Left renal cortex interstitium (tissue), 4 donors: ENCODE results near the gene PLEKHA4. TPM values are rescaled to one million over a fixed set of nuclear protein-coding genes. Genes with fewer than 3 reads are reported as not detected.
A peak's percentile ranks its signal among the peaks of the same experiment; 100 is the strongest.
"Not testable (repeated sequence)": the region's sequence is repeated elsewhere in the genome, so short reads cannot be mapped to it uniquely, and the experiment has no call there.

Experiments
- DNase-seq, 4 donors: peaks; one replicate each; pipeline ENCODE4 v3.0.0-alpha.2; 2013; ENCODE audit warnings: low read depth in 4 of 4, low spot score in 2 of 4, missing footprints in 1 of 4
- polyA plus RNA-seq, 4 donors: library from polyadenylated mRNA; unstranded; fragments of 120-200 nt; gene quantifications; one replicate each; pipeline ENCODE4 v1.2.1, GENCODE V29; 2013; ENCODE audit not compliant: insufficient read length in 4 of 4

Gene PLEKHA4
- 10 to 100 TPM; 17.9 to 33.8 (median 27.1) TPM for polyA plus RNA-seq

- no peak for DNase-seq
Measured at GRCh38 chr19:48868114-48868886, at the start of gene PLEKHA4. TSS of gene PLEKHA4 (minus strand) at chr19:48868617. CDS start at chr19:48867620, 997 bp downstream.

- no peak for DNase-seq
Measured at GRCh38 chr19:48918071-48918470, 49.7 kb upstream of the PLEKHA4 start.

- no peak for DNase-seq
Measured at GRCh38 chr19:48915757-48916156, 47.3 kb upstream of the PLEKHA4 start.

GRCh38 chr19:48914181-48914580, 45.8 kb upstream of the PLEKHA4 start:
- no peak for DNase-seq

GRCh38 chr19:48913114-48913889, 44.9 kb upstream of the PLEKHA4 start:
- DNase-seq: no peak

GRCh38 chr19:48910803-48911202, 42.4 kb upstream of the PLEKHA4 start:
- no peak for DNase-seq

GRCh38 chr19:48909424-48910077, 41.1 kb upstream of the PLEKHA4 start:
- not testable (repeated sequence) for DNase-seq

GRCh38 chr19:48907671-48908070, 39.3 kb upstream of the PLEKHA4 start:
- no peak for DNase-seq

- DNase-seq: no peak
Measured at GRCh38 chr19:48906324-48906723, 37.9 kb upstream of the PLEKHA4 start.

- DNase-seq: no peak
Measured at GRCh38 chr19:48905664-48906063, 37.2 kb upstream of the PLEKHA4 start.

- not testable (repeated sequence) for DNase-seq
Measured at GRCh38 chr19:48903788-48904187, 35.4 kb upstream of the PLEKHA4 start.

- DNase-seq: not testable (repeated sequence)
Measured at GRCh38 chr19:48902291-48902690, 33.9 kb upstream of the PLEKHA4 start.

- no peak for DNase-seq
Measured at GRCh38 chr19:48900477-48901406, 32.3 kb upstream of the PLEKHA4 start.

GRCh38 chr19:48899781-48900476, 31.5 kb upstream of the PLEKHA4 start, which contains the start of gene NUCB1:
TSS of gene NUCB1 (plus strand) at chr19:48900312. CDS start at chr19:48900797, 485 bp downstream.
- peak; percentile 95 to 99 (median 98) for DNase-seq

GRCh38 chr19:48899386-48899749, 31.0 kb upstream of the PLEKHA4 start:
- not testable (repeated sequence) for DNase-seq

- DNase-seq: no peak
Measured at GRCh38 chr19:48897181-48897580, 28.8 kb upstream of the PLEKHA4 start.

GRCh38 chr19:48896191-48896720, 27.8 kb upstream of the PLEKHA4 start:
- no peak for DNase-seq

GRCh38 chr19:48895226-48895625, 26.8 kb upstream of the PLEKHA4 start:
- no peak for DNase-seq

GRCh38 chr19:48890551-48890950, 22.1 kb upstream of the PLEKHA4 start:
- no peak for DNase-seq
